Uterus (tissue), 2 donors: ENCODE measurements around the gene ODR4.

Experiments
- POLR2A ChIP-seq, 2 donors: fragments of 450-650 bp; IDR thresholded peaks; one replicate each; pipeline ENCODE4 v1.6.1; 2016; ENCODE audit warnings: antibody characterized with exemption in 2 of 2, mild to moderate bottlenecking in 1 of 2, moderate library complexity in 1 of 2
- TF ChIP-seq, protein P1 (sequence below), 4 experiments: fragments of 200-600 bp in 2 of 4; fragments of 450-650 bp in 2 of 4; sonication (generic) in 2 of 4; IDR thresholded peaks; one replicate each; pipeline ENCODE4 v1.5.1; 2016 to 2019; ENCODE audit warnings: antibody characterized with exemption in 4 of 4, mild to moderate bottlenecking in 2 of 4, moderate library complexity in 1 of 4

DNA sequence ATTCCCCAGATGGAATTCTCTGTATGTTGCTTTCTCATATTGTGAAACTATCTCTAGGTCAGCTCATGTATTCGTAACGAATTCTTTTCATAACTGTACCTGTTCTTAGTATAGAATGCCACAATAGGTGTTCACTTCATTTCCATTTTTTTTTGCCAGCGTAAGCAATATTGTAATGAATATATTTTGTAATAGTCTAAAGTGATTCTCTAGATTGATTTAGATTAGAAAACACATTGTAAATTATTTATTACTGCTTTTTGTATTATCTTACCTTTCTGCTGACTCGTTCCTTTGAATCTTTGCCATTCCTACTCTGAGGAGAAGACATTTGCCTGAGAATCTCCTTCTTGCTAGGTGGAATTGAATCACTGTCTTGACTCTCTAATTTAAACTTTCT, 70.5 kb downstream of the ODR4 start:
- TF ChIP-seq, protein P1, sequence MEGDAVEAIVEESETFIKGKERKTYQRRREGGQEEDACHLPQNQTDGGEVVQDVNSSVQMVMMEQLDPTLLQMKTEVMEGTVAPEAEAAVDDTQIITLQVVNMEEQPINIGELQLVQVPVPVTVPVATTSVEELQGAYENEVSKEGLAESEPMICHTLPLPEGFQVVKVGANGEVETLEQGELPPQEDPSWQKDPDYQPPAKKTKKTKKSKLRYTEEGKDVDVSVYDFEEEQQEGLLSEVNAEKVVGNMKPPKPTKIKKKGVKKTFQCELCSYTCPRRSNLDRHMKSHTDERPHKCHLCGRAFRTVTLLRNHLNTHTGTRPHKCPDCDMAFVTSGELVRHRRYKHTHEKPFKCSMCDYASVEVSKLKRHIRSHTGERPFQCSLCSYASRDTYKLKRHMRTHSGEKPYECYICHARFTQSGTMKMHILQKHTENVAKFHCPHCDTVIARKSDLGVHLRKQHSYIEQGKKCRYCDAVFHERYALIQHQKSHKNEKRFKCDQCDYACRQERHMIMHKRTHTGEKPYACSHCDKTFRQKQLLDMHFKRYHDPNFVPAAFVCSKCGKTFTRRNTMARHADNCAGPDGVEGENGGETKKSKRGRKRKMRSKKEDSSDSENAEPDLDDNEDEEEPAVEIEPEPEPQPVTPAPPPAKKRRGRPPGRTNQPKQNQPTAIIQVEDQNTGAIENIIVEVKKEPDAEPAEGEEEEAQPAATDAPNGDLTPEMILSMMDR (IDR thresholded peaks at IDR 0.05) = no peak
- no peak for TF ChIP-seq POLR2A (IDR thresholded peaks at IDR 0.05)
